Measurements from ENCODE around the gene DMAC2. TPM values are rescaled to one million over a fixed set of nuclear protein-coding genes. Genes with fewer than 3 reads are reported as not detected.

Gene DMAC2
- total and polyA plus RNA-seq, 2 of the 13 experiments (the other 11 are each of a cell fraction or from before 2014, with no cell fraction given) = 39.0 to 66.0 TPM

DNA sequence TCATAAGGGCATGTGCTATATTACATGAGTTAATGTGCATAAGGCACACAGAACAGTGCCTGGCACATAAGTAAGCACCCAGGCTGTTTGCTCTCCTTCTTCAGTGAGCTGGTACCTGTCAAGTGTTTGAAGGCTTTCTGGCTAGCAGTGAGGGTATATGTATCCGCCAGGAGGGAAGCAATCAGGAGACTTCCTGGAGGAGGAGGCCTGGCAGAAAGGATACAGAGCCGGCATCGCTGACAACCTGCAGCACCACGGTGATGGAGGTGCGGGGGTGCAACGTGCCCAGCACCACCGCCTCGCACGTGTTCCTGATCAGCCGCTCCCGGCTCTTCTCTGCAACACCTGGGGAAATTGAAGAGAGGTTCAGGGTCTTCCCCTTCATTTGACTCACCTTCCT lies 48.1 kb downstream of the DMAC2 start:
- H3K4me2 ChIP-seq (ENCODE audit: low read depth, low read length) = no peak overlapping the region
- ChIA-PET CTCF (ENCODE audit: low intra/inter-chr PET ratio, low total read pairs) (no interaction called here), POLR2A (no interaction called here)
- no peak overlapping the region for H3K9ac ChIP-seq (ENCODE audit: insufficient read depth, low read depth, low read length)
- BruUV-seq (replicated peaks) = no TSS peak
- H2AFZ ChIP-seq (ENCODE audit: low read length) = no peak overlapping the region
- ATAC-seq (no peak), DNase-seq (ENCODE audit: low spot score) (no peak), FAIRE-seq (no peak)
- no peaks in the 10 kb centered on the region for H4K20me1 ChIP-seq (ENCODE audit: insufficient read depth, low read length)
- TF ChIP-seq FOXA1 (IDR thresholded peaks at IDR 0.05) (no peak), FOXA1 (CRISPR knock-in tag; IDR thresholded peaks at IDR 0.05) (no peak), ZKSCAN1 (IDR thresholded peaks at IDR 0.05; ENCODE audit: low read length) (no peak), ZNF569 (CRISPR knock-in tag; IDR thresholded peaks at IDR 0.05; ENCODE audit: borderline replicate concordance) (no peak), RELA (CRISPR knock-in tag; IDR thresholded peaks at IDR 0.05) (no peak), FLYWCH1 (CRISPR knock-in tag; IDR thresholded peaks at IDR 0.05) (no peak), IRX3 (CRISPR knock-in tag; IDR thresholded peaks at IDR 0.05; ENCODE audit: borderline replicate concordance, low read depth) (no peak), KDM5B (CRISPR knock-in tag; IDR thresholded peaks at IDR 0.05; ENCODE audit: borderline replicate concordance) (no peak), SRSF1 (optimal IDR thresholded peaks at IDR 0.05; ENCODE audit: low read depth, low read length) (no peak), HCFC1 (IDR thresholded peaks at IDR 0.05; ENCODE audit: low read depth, low read length) (no peak)
- TF ChIP-seq, protein P1, sequence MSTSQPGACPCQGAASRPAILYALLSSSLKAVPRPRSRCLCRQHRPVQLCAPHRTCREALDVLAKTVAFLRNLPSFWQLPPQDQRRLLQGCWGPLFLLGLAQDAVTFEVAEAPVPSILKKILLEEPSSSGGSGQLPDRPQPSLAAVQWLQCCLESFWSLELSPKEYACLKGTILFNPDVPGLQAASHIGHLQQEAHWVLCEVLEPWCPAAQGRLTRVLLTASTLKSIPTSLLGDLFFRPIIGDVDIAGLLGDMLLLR (CRISPR knock-in tag; IDR thresholded peaks at IDR 0.05) = no peak
- TF ChIP-seq, protein P2, sequence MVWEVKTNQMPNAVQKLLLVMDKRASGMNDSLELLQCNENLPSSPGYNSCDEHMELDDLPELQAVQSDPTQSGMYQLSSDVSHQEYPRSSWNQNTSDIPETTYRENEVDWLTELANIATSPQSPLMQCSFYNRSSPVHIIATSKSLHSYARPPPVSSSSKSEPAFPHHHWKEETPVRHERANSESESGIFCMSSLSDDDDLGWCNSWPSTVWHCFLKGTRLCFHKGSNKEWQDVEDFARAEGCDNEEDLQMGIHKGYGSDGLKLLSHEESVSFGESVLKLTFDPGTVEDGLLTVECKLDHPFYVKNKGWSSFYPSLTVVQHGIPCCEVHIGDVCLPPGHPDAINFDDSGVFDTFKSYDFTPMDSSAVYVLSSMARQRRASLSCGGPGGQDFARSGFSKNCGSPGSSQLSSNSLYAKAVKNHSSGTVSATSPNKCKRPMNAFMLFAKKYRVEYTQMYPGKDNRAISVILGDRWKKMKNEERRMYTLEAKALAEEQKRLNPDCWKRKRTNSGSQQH (CRISPR knock-in tag; IDR thresholded peaks at IDR 0.05; ENCODE audit: low read depth) = no peak
- peaks cover 30% of the 10 kb centered on the region for H3K4me1 ChIP-seq (ENCODE audit: insufficient read depth, low read length)
- no peak overlapping the region for H3K4me3 ChIP-seq (replicated peaks in 1 of 3; ENCODE audit: insufficient read depth in 1 of 3, low read depth in 2 of 3, low read length in 3 of 3)
- H3K36me3 ChIP-seq (replicated peaks in 1 of 2; ENCODE audit: control insufficient read depth in 1 of 2, insufficient read depth in 2 of 2, low read length in 2 of 2) = peaks cover 20 to 29% of the 10 kb centered on the region in 2 experiments; a peak in 4 of 5 replicates
- no peak overlapping the region for H3K27ac ChIP-seq (ENCODE audit: extremely low read length, insufficient read depth, low read length)
- peaks cover 13% of the 10 kb centered on the region for H3K79me2 ChIP-seq (ENCODE audit: insufficient read depth, low read length)
- no peaks in the 10 kb centered on the region for H3K27me3 ChIP-seq (ENCODE audit: control insufficient read depth in 1 of 2, insufficient read depth in 2 of 2, low read length in 2 of 2)
- intact Hi-C loops (cut with micrococcal nuclease; ENCODE audit: unreplicated experiment) (no loop called here), in situ Hi-C loops (cut with HindIII; ENCODE audit: extremely low pct_ligation_motif_present, low pct_unique_long_range_greater_than_20kb) (no loop called here)
- WGBS (ENCODE audit: low lambda C conversion rate) = 86% methylated on average over 11 of the region's 11 CpGs
- no peaks in the 10 kb centered on the region for H3K9me3 ChIP-seq (ENCODE audit: low read length)

All from HepG2 (cell line).